Cardiac muscle cell (in vitro differentiated cells and primary cell): ENCODE results near the gene TET2. TPM values are rescaled to one million over a fixed set of nuclear protein-coding genes. Genes with fewer than 3 reads are reported as not detected.

Source experiments
- DNase-seq, 2 donors: peaks; one replicate each; pipeline versions ENCODE4 v3.0.0 to v3.0.0-alpha.2; 2010 to 2017; ENCODE audit warnings: low read depth in 1 of 2, low spot score in 1 of 2
- H3K27ac ChIP-seq: fragments of 200-600 bp; sonication (generic); 2 replicates; pipeline ENCODE4 v1.5.1; 2016
- H3K27me3 ChIP-seq: fragments of 200-600 bp; sonication (generic); 2 replicates; pipeline ENCODE4 v1.6.0; 2016; ENCODE audit warnings: control low read depth
- H3K36me3 ChIP-seq: fragments of 200-600 bp; sonication (generic); 2 replicates; pipeline ENCODE4 v1.5.1; 2016; ENCODE audit warnings: control low read depth
- H3K4me1 ChIP-seq: fragments of 200-600 bp; sonication (generic); 2 replicates; pipeline ENCODE4 v1.8.1; 2017; ENCODE audit warnings: low read depth, mild to moderate bottlenecking, mixed run types
- H3K4me3 ChIP-seq: fragments of 200-600 bp; sonication (generic); 2 replicates; pipeline ENCODE4 v1.5.1; 2016; ENCODE audit warnings: mild to moderate bottlenecking
- H3K9me3 ChIP-seq: fragments of 200-600 bp; sonication (generic); 2 replicates; pipeline ENCODE4 v1.5.1; 2017; ENCODE audit warnings: low read depth, mild to moderate bottlenecking, control low read depth
- CTCF ChIP-seq: IDR thresholded peaks from 2 replicates; pipeline ENCODE4 v1.5.1; 2012; ENCODE audit warnings: low read depth, mild to moderate bottlenecking, low read length
- polyA plus RNA-seq: library from polyadenylated mRNA; unstranded; fragments of >200 nt; fragmentation: Nextera tagmentation; extraction: Ambion mirVana; gene quantifications from 2 replicates; pipeline ENCODE4 v1.2.1, GENCODE V29; 2016
- total RNA-seq: library from RNA; depleted of rRNA; stranded (reverse); fragments of >200 nt; gene quantifications from 2 replicates; pipeline ENCODE4 v1.2.3, GENCODE V29; 2016

Gene TET2
- total and polyA plus RNA-seq, 2 experiments from 2014 or later, result 10.5 to 23.3 TPM

GRCh38 chr4:105234582-105234981 is 87.9 kb downstream of the TET2 start:
- H3K27ac ChIP-seq, result no peak overlapping the region
- H3K36me3 ChIP-seq, result peaks cover 11% of the 10 kb centered on the region
- H3K9me3 ChIP-seq, result no peaks in the 10 kb centered on the region
- DNase-seq, result no peak
- H3K27me3 ChIP-seq, result no peaks in the 10 kb centered on the region
- H3K4me3 ChIP-seq, result no peak overlapping the region
- TF ChIP-seq CTCF, result no peak
- H3K4me1 ChIP-seq, result no peaks in the 10 kb centered on the region

DNA sequence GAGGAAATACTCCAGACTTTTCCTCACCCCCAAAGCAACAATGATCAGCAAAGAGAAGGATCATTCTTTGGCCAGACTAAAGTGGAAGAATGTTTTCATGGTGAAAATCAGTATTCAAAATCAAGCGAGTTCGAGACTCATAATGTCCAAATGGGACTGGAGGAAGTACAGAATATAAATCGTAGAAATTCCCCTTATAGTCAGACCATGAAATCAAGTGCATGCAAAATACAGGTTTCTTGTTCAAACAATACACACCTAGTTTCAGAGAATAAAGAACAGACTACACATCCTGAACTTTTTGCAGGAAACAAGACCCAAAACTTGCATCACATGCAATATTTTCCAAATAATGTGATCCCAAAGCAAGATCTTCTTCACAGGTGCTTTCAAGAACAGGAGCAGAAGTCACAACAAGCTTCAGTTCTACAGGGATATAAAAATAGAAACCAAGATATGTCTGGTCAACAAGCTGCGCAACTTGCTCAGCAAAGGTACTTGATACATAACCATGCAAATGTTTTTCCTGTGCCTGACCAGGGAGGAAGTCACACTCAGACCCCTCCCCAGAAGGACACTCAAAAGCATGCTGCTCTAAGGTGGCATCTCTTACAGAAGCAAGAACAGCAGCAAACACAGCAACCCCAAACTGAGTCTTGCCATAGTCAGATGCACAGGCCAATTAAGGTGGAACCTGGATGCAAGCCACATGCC is 89.7 kb downstream of the TET2 start:
- TF ChIP-seq CTCF, result no peak

GRCh38 chr4:105236916-105237311 is 90.2 kb downstream of the TET2 start:
- peaks cover 11% of the 10 kb centered on the region for H3K36me3 ChIP-seq
- H3K27ac ChIP-seq, result no peak overlapping the region
- H3K9me3 ChIP-seq, result no peaks in the 10 kb centered on the region
- H3K27me3 ChIP-seq, result no peaks in the 10 kb centered on the region
- TF ChIP-seq CTCF, result no peak
- DNase-seq, result no peak
- no peak overlapping the region for H3K4me3 ChIP-seq
- no peaks in the 10 kb centered on the region for H3K4me1 ChIP-seq

More for the DNA sequence above, 89.7 kb downstream of the TET2 start:
- H3K4me1 ChIP-seq, result no peaks in the 10 kb centered on the region
- no peak overlapping the region for H3K4me3 ChIP-seq
- DNase-seq, result no peak
- H3K36me3 ChIP-seq, result peaks cover 11% of the 10 kb centered on the region
- H3K27ac ChIP-seq, result no peak overlapping the region
- no peaks in the 10 kb centered on the region for H3K9me3 ChIP-seq
- H3K27me3 ChIP-seq, result no peaks in the 10 kb centered on the region

- no peak overlapping the region for H3K27ac ChIP-seq
- no peak for TF ChIP-seq CTCF
- H3K27me3 ChIP-seq, result no peaks in the 10 kb centered on the region
- H3K36me3 ChIP-seq, result peaks cover 10% of the 10 kb centered on the region
- no peaks in the 10 kb centered on the region for H3K9me3 ChIP-seq
- DNase-seq, result no peak
- H3K4me1 ChIP-seq, result no peaks in the 10 kb centered on the region
- H3K4me3 ChIP-seq, result no peak overlapping the region
Observed at GRCh38 chr4:105240037-105240436, 93.4 kb downstream of the TET2 start.

GRCh38 chr4:105241451-105241850 is 94.8 kb downstream of the TET2 start:
- no peaks in the 10 kb centered on the region for H3K9me3 ChIP-seq
- H3K27me3 ChIP-seq, result no peaks in the 10 kb centered on the region
- no peaks in the 10 kb centered on the region for H3K4me1 ChIP-seq
- H3K27ac ChIP-seq, result no peak overlapping the region
- no peak for DNase-seq
- no peak overlapping the region for H3K4me3 ChIP-seq
- no peak for TF ChIP-seq CTCF
- peaks cover 9% of the 10 kb centered on the region for H3K36me3 ChIP-seq
